H1 (cell line): Measurements from ENCODE around the gene SIAH3. TPM values are rescaled to one million over a fixed set of nuclear protein-coding genes. Genes with fewer than 3 reads are reported as not detected.

ENCODE experiments used
- CTCF ChIA-PET: fragments of 300-600 bp; sonication (Branson Sonifier 250); formaldehyde crosslinking; loops from one replicate; lab custom pipeline; 2021; ENCODE audit not compliant: partially characterized antibody; lab: Charles Lee
- POLR2A ChIA-PET: fragments of 300-600 bp; sonication (Branson Sonifier 250); formaldehyde crosslinking; loops from one replicate; lab custom pipeline; 2021; ENCODE audit warnings: inconsistent platforms; ENCODE audit not compliant: partially characterized antibody; lab: Charles Lee
- DNase-seq, 2 experiments: peaks; one replicate each; pipeline versions ENCODE4 v3.0.0 to v3.0.0-alpha.2; 2010 to 2022; ENCODE audit warnings: low spot score in 2 of 2, low read depth in 1 of 2, mixed read lengths in 1 of 2
- FAIRE-seq: peaks from 2 replicates; lab custom pipeline; 2011; peaks lifted over from hg19 to GRCh38; lab: Jason Lieb, UNC
- H2AFZ ChIP-seq: 2 replicates; pipeline ENCODE4 v1.8.1; 2012; ENCODE audit warnings: low read length, inconsistent platforms
- H2AK5ac ChIP-seq: 2 replicates; pipeline ENCODE4 v1.6.1; 2013; ENCODE audit warnings: low read depth, low read length
- H2BK120ac ChIP-seq: replicated peaks from 2 replicates; pipeline ENCODE3; 2013; ENCODE audit warnings: low read depth, low read length, inconsistent platforms
- H2BK12ac ChIP-seq: 2 replicates; pipeline ENCODE4 v1.6.1; 2013; ENCODE audit warnings: low read depth, low read length
- H2BK15ac ChIP-seq: 2 replicates; pipeline ENCODE4 v1.6.1; 2013; ENCODE audit warnings: low read length
- H2BK20ac ChIP-seq: 2 replicates; pipeline ENCODE4 v1.6.1; 2013; ENCODE audit warnings: low read length
- H2BK5ac ChIP-seq: 2 replicates; pipeline ENCODE4 v1.6.1; 2013; ENCODE audit warnings: low read depth, low read length
- H3K14ac ChIP-seq: 2 replicates; pipeline ENCODE4 v1.6.1; 2013; ENCODE audit warnings: inconsistent platforms; ENCODE audit not compliant: insufficient read length
- H3K18ac ChIP-seq: 2 replicates; pipeline ENCODE4 v1.6.1; 2013; ENCODE audit warnings: low read length; ENCODE audit errors: extremely low read depth
- H3K23ac ChIP-seq: 2 replicates; pipeline ENCODE4 v1.6.1; 2013; ENCODE audit warnings: inconsistent platforms; ENCODE audit not compliant: insufficient read length
- H3K23me2 ChIP-seq: 2 replicates; pipeline ENCODE4 v1.6.1; 2013; ENCODE audit warnings: low read depth, low read length
- H3K27ac ChIP-seq: 2 replicates; pipeline ENCODE4 v1.6.1; 2011; ENCODE audit warnings: low read depth, low read length, inconsistent platforms
- H3K27me3 ChIP-seq, 4 experiments: replicated peaks in 1 of 4; 1 replicate in 1 of 4; 2 replicates in 3 of 4; pipeline versions ENCODE4 v1.6.1 to v1.8.1; 2011 to 2013; ENCODE audit warnings: low read length in 3 of 4, mild to moderate bottlenecking in 3 of 4, inconsistent platforms in 2 of 4, mixed read lengths in 2 of 4, moderate library complexity in 1 of 4; ENCODE audit not compliant: control insufficient read depth in 3 of 4, insufficient read depth in 3 of 4; ENCODE audit errors: extremely low read depth in 1 of 4
- H3K36me3 ChIP-seq, 4 experiments: 2 replicates each; pipeline versions ENCODE4 v1.6.1 to v1.8.1; 2011 to 2013; ENCODE audit warnings: mild to moderate bottlenecking in 4 of 4, low read length in 3 of 4, moderate library complexity in 2 of 4, control low read depth in 1 of 4, inconsistent platforms in 1 of 4; ENCODE audit not compliant: insufficient read depth in 4 of 4, control insufficient read depth in 2 of 4
- H3K4ac ChIP-seq: replicated peaks from 2 replicates; pipeline ENCODE3; 2013; ENCODE audit warnings: low read length, low read depth, mixed read lengths, inconsistent platforms; ENCODE audit not compliant: insufficient read length
- H3K4me1 ChIP-seq, 4 experiments: replicated peaks in 1 of 4; 1 replicate in 1 of 4; 2 replicates in 3 of 4; pipeline versions ENCODE4 v1.6.1 to v1.8.1; 2011 to 2013; ENCODE audit warnings: low read length in 3 of 4, inconsistent platforms in 2 of 4, mixed read lengths in 1 of 4; ENCODE audit not compliant: insufficient read depth in 4 of 4, control insufficient read depth in 3 of 4
- H3K4me2 ChIP-seq, 2 experiments: 2 replicates each; pipeline versions ENCODE4 v1.6.1 to v1.8.1; 2011 to 2013; ENCODE audit warnings: low read depth in 2 of 2, low read length in 2 of 2, control low read depth in 1 of 2, inconsistent platforms in 1 of 2, mild to moderate bottlenecking in 1 of 2; ENCODE audit not compliant: insufficient read depth in 1 of 2
- H3K4me3 ChIP-seq, 4 experiments: fragments of 200-600, 300-600 bp in 1 of 4; sonication (generic), shearing (Covaris generic), sonication (Bioruptor Twin) in 1 of 4; 2 replicates each; pipeline versions ENCODE4 v1.5.1 to v1.8.1; 2011 to 2016; ENCODE audit warnings: low read length in 4 of 4, low read depth in 3 of 4, control low read depth in 2 of 4, inconsistent platforms in 2 of 4, mild to moderate bottlenecking in 2 of 4, mixed read lengths in 1 of 4, moderate library complexity in 1 of 4; ENCODE audit not compliant: insufficient read depth in 2 of 4; ENCODE audit errors: extremely low read depth in 1 of 4
- H3K56ac ChIP-seq: replicated peaks from 2 replicates; pipeline ENCODE3; 2013; ENCODE audit warnings: low read depth, mild to moderate bottlenecking, mixed read lengths, low read length, inconsistent platforms; ENCODE audit not compliant: insufficient read length
- H3K79me1 ChIP-seq: 2 replicates; pipeline ENCODE4 v1.6.1; 2013; ENCODE audit warnings: low read depth, low read length, control low read depth
- H3K79me2 ChIP-seq, 2 experiments: 2 replicates each; pipeline versions ENCODE4 v1.6.1 to v1.8.1; 2012 to 2013; ENCODE audit warnings: low read length in 2 of 2, mild to moderate bottlenecking in 2 of 2, inconsistent platforms in 1 of 2; ENCODE audit not compliant: insufficient read depth in 2 of 2, control insufficient read depth in 1 of 2
- H3K9ac ChIP-seq, 4 experiments: replicated peaks in 1 of 4; 1 replicate in 1 of 4; 2 replicates in 3 of 4; pipeline versions ENCODE4 v1.6.1 to v1.8.1; 2011 to 2013; ENCODE audit warnings: low read depth in 3 of 4, low read length in 3 of 4, control low read depth in 2 of 4, mild to moderate bottlenecking in 2 of 4, moderate library complexity in 2 of 4, inconsistent platforms in 1 of 4; ENCODE audit errors: extremely low read depth in 1 of 4
- H3K9me3 ChIP-seq, 2 experiments: 2 replicates each; pipeline versions ENCODE4 v1.6.1 to v1.8.1; 2012 to 2013; ENCODE audit warnings: mild to moderate bottlenecking in 2 of 2, moderate library complexity in 2 of 2, control low read depth in 1 of 2, inconsistent platforms in 1 of 2, low read depth in 1 of 2, low read length in 1 of 2, mixed read lengths in 1 of 2; ENCODE audit not compliant: insufficient read depth in 2 of 2
- H4K20me1 ChIP-seq, 2 experiments: replicated peaks in 1 of 2; 2 replicates each; pipeline versions ENCODE3 to v1.8.1; 2011 to 2013; ENCODE audit warnings: inconsistent platforms in 2 of 2, low read length in 2 of 2, mild to moderate bottlenecking in 1 of 2; ENCODE audit not compliant: insufficient read depth in 2 of 2, control insufficient read depth in 1 of 2
- H4K5ac ChIP-seq: 2 replicates; pipeline ENCODE4 v1.6.1; 2013; ENCODE audit warnings: low read length, low read depth, mixed read lengths, inconsistent platforms; ENCODE audit not compliant: insufficient read length
- H4K8ac ChIP-seq: 2 replicates; pipeline ENCODE4 v1.8.0; 2013; ENCODE audit warnings: mild to moderate bottlenecking, moderate library complexity, low read length, inconsistent platforms; ENCODE audit not compliant: insufficient read depth; ENCODE audit errors: extremely low read depth
- H4K91ac ChIP-seq: replicated peaks from 2 replicates; pipeline ENCODE3; 2013; ENCODE audit warnings: low read length, mixed read lengths, inconsistent platforms; ENCODE audit not compliant: insufficient read length
- WGBS, 2 experiments: shearing (Covaris generic) in 1 of 2; methylation state at CpG; one replicate each; pipeline versions ENCODE4 v1.1.6 to v1.1.7; 2013 to 2015; ENCODE audit warnings: low lambda C conversion rate in 2 of 2, mixed read lengths in 2 of 2, inconsistent platforms in 1 of 2, low coverage in 1 of 2, missing lambda C conversion rate in 1 of 2; ENCODE audit not compliant: insufficient replicate concordance in 2 of 2, insufficient coverage in 1 of 2, insufficient read length in 1 of 2; ENCODE audit errors: extremely low coverage in 1 of 2, missing lambda C conversion rate in 1 of 2; 5-methylcytosine and 5-hydroxymethylcytosine counted together
- polyA plus RNA-seq, 7 experiments: library from polyadenylated mRNA; depleted of rRNA in 3 of 7; stranded (reverse) in 5 of 7; unstranded in 2 of 7; fragments of >200 nt in 5 of 7; fragments of 200-250 nt in 2 of 7; gene quantifications; 1 replicate in 5 of 7; 2 replicates in 1 of 7; 4 replicates in 1 of 7; pipeline versions ENCODE4 v1.2.1 to v1.2.3, GENCODE V29; 2011 to 2013; ENCODE audit warnings: missing spikeins in 2 of 7, mixed read lengths in 2 of 7
- total RNA-seq: library from RNA; stranded (reverse); fragmentation: NEBNext Ultra II Directional; extraction: Animal tissue kit (Norgen Biotek cat#: 25700); gene quantifications from 2 replicates; pipeline ENCODE4 v1.2.1, GENCODE V29; 2021

SIAH3 gene
- total and polyA plus RNA-seq, 2 of the 8 experiments (the other 6 are each of a cell fraction or from before 2014, with no cell fraction given) = 0.15 to 0.17 TPM

- Histone ChIP-seq H2BK20ac (no peak overlapping the region), H2BK12ac (peak overlapping the region; percentile 68; the same call in 1 of the 2 replicates), H2AK5ac (no peak overlapping the region; the same call in 1 of the 2 replicates), H3K27ac (no peak overlapping the region), H3K56ac (no peak overlapping the region), H3K4ac (no peak overlapping the region), H3K4me2 (no peak overlapping the region), H3K23ac (no peak overlapping the region), H4K8ac (no peak overlapping the region; the same call in 1 of the 2 replicates), H3K23me2 (no peaks in the 10 kb centered on the region), H3K4me3 (no peak overlapping the region), H2BK5ac (no peak overlapping the region; the same call in 1 of the 2 replicates), H3K36me3 (no peaks in the 10 kb centered on the region), H3K4me1 (peaks cover 0 to 5% (median 0%) of the 10 kb centered on the region in 4 experiments; a peak in 1 of 7 replicates), H3K79me1 (no peaks in the 10 kb centered on the region), H2BK120ac (no peak overlapping the region), H2BK15ac (0 out of 2 replicates have a peak overlapping the region, but pooled peaks have one; percentile 33), H2AFZ (no peak overlapping the region), H3K79me2 (no peaks in the 10 kb centered on the region), H3K9me3 (no peaks in the 10 kb centered on the region), H4K20me1 (peaks cover 0 to 1% of the 10 kb centered on the region in 2 experiments), H4K5ac (no peak overlapping the region), H4K91ac (no peak overlapping the region), H3K18ac (no peak overlapping the region; the same call in none of the 2 replicates), H3K14ac (no peak overlapping the region), H3K27me3 (no peaks in the 10 kb centered on the region), H3K9ac (no peak overlapping the region)
- WGBS, 2 experiments = 89% methylated on average over 10 of the region's 10 CpGs; no CpG with 5 or more reads in 1 of the 2 experiments
- ChIA-PET CTCF (interaction anchor here (0.9 to 2.0 kb wide), 5 partner anchors 14 to 55 kb away, joined by 3 to 4 read pairs (median 3); no protein-coding TSS in a partner anchor), POLR2A (no interaction called here)
- no peak for DNase-seq
- FAIRE-seq = no peak
Observed at GRCh38 chr13:45784755-45785675, 66.5 kb downstream of the SIAH3 start.
